NCI-H748 (cell line): ENCODE results near the gene DNPH1.

Experiments used
- DNase-seq: peaks from one replicate; lab custom pipeline; 2025; ENCODE audit not compliant: unreplicated experiment; lab: John Stamatoyannopoulos, UW

Gene DNPH1

GRCh38 chr6:43228951-43229802 lies at the start of gene DNPH1:
Gene DNPH1, minus strand, starts transcription at chr6:43229481. Its CDS starts 25 bp downstream, at chr6:43229456.
- peak; percentile 80 for DNase-seq

- DNase-seq, result no peak
These were observed 49.3 kb upstream of the DNPH1 start for GRCh38 chr6:43278524-43279078.

- no peak for DNase-seq
These were observed 48.6 kb upstream of the DNPH1 start for GRCh38 chr6:43277643-43278523.

- DNase-seq, result no peak
These were observed 48.0 kb upstream of the DNPH1 start for GRCh38 chr6:43277306-43277642.

- DNase-seq, result no peak
These were observed 47.5 kb upstream of the DNPH1 start for GRCh38 chr6:43276577-43277305.

- no peak for DNase-seq
These were observed 46.7 kb upstream of the DNPH1 start for GRCh38 chr6:43275801-43276576.

- no peak for DNase-seq
These were observed 45.8 kb upstream of the DNPH1 start for GRCh38 chr6:43274916-43275597.

- no peak for DNase-seq
These were observed 45.0 kb upstream of the DNPH1 start for GRCh38 chr6:43274127-43274915.

GRCh38 chr6:43273707-43274106 lies 44.4 kb upstream of the DNPH1 start:
- no peak for DNase-seq

GRCh38 chr6:43271944-43272343 lies 42.7 kb upstream of the DNPH1 start:
- DNase-seq, result no peak

- DNase-seq, result no peak
These were observed 42.0 kb upstream of the DNPH1 start for GRCh38 chr6:43271103-43271815.

- DNase-seq, result no peak
These were observed 40.2 kb upstream of the DNPH1 start for GRCh38 chr6:43269273-43270007.

- no peak for DNase-seq
These were observed 39.5 kb upstream of the DNPH1 start for GRCh38 chr6:43268782-43269272.

DNA sequence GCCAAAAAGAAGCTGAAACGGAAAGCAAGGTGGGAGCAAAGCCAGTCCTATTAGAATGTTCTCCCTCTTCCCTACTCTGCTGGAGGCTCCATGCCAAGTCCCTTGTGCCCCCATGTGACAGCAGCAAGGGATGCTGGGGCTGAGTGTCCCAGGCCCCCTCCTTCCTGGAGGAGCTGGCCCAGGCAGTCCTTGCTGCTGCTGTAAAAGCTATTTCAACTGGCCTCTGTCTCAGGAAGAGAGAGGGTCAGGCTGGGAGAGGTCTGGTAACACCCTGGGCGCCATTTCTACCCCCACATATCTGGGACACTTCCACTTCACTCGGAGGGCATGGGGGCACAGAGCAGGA lies 39.0 kb upstream of the DNPH1 start:
- DNase-seq, result no peak

- no peak for DNase-seq
These were observed 38.5 kb upstream of the DNPH1 start for GRCh38 chr6:43267619-43268354.

DNA sequence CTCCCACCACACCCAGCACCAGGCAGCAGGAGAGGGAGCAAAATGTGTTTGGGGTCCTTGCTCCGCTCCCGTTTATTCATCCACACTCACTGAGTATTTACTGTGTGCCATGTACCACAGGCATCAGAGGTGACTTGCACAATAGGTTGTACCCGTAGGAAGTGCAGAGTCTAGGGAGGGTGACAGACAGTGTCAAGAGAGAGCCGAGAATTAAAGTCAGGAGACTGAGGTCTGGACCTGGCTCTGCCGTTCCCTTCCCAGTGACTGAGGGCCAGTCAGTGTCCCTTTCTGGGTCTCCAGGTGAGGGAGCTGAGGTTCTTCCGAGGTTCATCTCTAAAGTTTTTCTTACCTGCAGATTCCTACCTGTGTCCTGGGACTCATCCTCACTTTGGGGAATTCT lies 36.3 kb upstream of the DNPH1 start:
- DNase-seq, result no peak

- no peak for DNase-seq
These were observed 35.4 kb upstream of the DNPH1 start for GRCh38 chr6:43264599-43265145.
